Measurements from ENCODE around the gene FATE1.
"Not testable (repeated sequence)": the region's sequence is repeated elsewhere in the genome, so short reads cannot be mapped to it uniquely, and the experiment has no call there.

Gene FATE1, protein sequence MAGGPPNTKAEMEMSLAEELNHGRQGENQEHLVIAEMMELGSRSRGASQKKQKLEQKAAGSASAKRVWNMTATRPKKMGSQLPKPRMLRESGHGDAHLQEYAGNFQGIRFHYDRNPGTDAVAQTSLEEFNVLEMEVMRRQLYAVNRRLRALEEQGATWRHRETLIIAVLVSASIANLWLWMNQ

DNA sequence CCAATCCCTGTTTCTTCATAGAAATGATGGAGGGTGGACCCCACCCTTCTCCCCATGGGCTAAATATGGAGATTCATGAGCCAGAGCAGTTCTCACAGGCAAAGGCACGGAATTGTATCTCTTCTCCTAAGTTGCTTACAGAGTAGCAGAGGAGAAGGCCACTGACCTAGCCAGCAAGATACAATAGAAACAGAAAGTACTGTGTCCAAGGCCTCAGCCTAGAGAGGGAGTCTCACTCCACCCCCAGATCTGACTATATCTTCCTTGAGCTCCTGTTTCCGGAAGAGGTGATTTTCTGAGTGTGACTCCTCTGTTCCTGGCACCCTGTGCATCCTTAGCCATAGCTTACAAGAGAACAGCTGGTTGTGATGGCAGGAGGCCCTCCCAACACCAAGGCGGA lies at the start of gene FATE1:
TSS of gene FATE1 (plus strand) at position 284 of the 400 bp plus-strand sequence. CDS start at position 369, 85 bp downstream.
- DNase-seq = no peak

DNA sequence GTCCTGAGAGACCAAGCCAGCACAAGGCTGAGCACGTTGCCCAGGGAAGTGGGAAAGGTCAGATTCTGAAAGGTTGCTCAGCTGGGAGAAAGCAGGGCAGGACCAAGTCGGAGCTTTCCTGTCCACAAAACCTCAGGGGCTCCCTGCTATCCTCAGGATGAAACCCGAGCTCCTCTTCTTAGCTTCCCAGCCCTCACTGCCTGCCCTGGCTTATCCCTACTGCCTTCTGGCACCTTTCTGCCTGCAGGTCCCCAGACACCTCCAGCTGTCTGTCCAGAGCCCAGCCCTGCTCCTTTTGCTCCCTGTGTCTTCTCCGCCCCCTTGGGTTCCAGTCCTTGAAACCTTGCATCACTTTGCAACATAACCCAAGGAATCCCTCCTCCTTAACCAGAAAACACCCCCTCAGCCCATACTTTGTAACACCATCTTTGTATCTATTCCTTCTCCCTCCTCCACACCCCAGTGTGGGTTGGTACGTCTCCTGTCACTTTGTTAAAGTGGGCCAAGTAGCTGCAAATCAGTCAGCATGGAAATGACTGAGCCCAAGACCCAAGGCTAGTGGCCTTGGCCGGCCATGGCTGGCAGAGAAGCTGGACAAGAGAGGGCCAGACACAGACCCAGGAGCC lies 40.6 kb upstream of the FATE1 start:
- no peak for DNase-seq

DNA sequence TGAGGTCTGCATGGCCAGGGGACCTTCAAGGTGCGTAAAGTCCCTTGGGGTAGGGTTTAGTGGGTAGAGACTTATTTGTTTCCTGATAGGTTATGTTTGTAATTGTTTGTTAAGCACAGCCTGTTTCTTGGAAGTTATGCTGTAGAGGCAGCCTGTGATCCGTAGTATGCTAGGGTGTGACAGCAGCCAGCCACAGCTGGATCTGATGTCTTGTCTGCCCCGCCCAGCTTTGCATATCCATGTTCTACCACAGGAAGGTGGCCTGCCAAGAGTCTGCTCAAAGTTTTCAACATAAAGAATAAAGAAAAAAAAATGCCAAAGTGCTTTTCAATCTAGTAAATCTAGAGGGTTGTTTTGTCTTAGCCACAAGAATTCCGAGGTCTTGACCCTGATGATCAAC lies 39.6 kb upstream of the FATE1 start:
- DNase-seq = no peak

DNA sequence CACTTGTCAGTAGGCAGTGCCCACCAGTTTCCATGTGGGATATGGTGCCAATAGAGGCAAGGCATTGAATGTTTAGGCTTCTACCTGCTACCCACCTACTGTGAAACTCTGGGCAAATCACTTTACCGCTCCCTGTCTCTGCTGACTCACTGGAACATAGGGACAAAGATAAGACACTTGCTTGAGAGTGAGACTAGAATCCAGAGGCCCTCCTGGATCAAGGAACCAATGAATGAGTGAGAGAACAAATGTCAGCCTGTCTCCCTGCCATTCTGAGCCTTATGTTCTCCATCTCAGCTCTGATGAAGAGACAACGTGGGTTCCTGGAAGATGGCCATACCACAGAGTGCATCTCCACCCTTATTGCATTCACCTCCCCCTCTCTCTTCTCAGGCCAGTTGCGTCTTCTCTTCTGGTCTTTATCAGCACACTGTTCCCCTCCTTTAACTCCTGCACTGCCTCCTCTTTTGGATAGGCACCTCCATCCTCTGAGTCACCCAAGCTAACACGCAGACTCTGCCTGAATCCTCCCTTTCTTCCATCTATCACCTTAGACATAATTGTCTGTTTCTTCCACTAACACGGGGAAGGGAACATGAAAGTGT lies 35.9 kb upstream of the FATE1 start:
- no peak for DNase-seq

DNA sequence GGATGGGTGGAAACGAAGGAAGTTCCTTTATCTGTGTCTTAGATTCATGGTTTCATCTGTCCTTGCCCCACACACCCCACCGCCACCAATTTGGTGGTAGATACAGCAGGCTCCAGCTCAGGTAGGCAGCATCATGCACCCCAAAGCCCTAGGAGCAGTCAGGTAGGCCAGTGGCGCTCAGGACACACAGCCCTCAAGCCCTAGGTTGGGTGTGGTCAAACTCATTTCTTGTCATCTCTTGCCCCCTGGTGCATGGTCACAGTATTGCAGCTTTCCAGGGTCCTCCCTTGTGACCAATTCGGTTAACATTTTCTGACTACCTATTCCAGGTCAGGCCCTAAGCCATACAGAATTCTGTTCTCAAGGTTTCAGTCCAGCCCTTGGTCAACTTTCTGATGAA lies 35.0 kb upstream of the FATE1 start:
- peak; percentile 76 for DNase-seq

DNA sequence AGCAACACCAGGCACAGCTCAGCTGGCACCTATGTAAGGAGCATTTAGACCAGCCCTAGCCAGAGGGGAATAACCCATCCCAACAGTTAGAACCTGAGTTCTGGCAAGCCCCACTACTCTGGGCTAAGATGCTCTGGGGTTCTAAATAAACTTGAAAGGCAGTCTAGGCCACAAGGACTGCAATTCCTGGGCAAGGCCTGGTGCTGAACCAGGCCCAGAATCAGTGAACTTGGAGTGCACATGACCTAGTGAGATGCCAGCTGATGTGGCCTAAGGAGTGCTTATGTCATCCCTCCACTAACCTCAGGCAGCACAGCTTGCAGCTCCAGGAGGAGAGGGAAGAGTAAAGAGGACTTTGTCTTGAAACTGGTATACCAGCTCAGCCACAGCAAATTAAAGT lies 28.2 kb upstream of the FATE1 start:
- DNase-seq = no peak

DNA sequence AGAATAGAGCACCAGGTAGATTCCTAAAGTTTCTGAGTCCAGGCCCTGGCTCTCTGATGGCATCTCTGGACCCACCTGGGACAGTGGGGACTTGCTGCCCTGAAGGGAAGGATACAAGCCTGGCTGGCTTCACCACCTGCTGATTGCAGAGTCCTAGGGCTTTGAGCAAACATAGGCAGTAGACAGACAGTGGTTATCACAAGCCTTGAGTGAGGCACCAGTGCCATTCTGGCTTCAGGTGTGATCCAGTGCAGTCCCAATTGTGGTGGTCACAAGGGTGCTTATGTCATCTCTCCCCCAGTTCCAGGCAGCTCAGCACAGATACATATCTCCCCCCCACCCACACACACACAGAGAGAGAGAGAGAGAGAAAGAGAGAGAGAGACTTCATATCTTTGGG lies 27.1 kb upstream of the FATE1 start:
- DNase-seq = no peak

DNA sequence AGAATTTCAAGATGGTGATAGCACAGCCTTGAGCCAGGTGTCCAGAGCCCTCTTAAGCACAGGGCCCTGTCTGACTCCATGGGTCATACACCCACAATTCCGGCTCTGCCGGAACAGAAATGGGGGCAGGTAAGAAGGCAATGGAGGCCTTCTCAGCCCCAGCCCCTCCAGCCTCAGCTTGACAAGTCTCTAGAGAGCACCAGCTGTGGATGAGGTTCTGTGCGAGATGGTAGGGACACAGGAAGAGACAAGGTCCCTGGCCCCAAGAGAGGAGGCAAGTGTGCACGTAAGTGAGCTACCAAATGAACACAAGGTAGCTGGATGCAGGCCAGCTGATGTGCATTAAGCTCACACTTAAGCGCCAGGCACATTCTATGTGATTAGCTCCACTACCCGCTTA lies 23.0 kb upstream of the FATE1 start:
- DNase-seq = no peak

DNA sequence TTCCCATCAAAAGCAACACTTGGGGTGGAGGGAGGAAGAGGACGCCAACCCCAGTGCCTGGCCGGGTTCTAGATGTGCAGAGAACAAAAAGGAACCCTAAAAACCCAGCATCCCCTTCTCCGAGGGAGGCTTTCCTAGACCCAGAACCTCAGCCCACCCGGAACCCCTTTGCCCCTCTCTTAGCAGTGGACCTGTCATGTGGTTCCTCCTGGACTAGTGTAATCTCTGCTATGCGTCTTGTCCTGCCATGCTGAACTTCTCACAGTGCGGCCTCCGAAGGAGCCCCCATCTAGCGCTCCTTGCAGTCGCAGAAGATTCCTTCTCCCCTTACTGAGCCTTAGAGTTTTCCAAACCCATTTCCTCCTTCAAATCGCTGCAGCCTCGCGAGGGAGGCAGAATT lies 21.7 kb upstream of the FATE1 start:
- DNase-seq = no peak

DNA sequence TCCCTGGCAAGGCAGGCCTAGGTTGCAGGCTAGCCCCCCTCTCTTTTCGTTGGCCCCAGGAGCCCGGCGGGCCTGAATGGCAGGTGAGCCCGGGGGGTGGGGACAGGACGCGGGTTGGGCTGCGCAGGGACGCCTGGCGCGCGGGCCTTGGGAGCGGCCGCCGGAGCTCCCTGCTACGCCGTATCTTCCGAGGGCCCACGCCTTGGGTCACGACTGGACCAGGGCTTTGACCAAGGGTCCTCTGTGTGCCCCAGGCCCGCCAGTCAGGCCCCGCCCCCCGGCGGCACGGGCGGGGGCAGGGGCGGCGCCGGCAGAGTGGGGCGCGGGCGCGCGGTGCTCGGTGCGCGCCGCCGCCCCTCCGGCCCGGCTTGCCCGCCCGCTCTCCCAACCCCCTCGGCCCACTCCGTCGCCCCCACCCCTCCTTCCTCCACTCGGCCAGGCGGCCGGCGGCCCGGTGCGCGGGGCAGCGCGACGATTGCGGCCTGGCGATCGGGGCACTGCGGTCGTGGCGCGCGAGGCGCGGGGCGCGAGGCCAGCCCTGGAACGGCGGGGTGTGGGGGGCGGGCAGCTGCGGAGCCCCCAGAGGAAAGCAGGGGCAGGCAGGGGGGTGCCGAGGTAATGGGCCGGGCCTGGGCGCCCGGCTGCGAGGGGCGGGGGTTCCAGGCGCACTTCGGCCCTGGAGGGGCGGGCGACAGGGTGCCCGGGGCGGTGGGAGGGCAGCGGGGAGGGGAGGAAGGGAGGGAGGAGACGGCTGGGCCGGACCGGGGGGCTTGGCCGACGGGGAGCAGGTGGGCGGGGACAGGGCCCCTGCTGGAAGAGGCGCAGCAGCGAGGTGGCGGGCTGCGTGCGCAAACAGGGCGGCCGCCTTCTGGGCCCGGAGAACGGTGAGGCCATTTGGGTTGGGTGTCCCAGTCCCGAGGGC lies 20.9 kb upstream of the FATE1 start, which contains the start of gene PRRG3:
TSS of gene PRRG3 (plus strand) at position 798 of the 922 bp plus-strand sequence. CDS start 3,357 bp downstream, outside the sequence.
- no peak for DNase-seq

DNA sequence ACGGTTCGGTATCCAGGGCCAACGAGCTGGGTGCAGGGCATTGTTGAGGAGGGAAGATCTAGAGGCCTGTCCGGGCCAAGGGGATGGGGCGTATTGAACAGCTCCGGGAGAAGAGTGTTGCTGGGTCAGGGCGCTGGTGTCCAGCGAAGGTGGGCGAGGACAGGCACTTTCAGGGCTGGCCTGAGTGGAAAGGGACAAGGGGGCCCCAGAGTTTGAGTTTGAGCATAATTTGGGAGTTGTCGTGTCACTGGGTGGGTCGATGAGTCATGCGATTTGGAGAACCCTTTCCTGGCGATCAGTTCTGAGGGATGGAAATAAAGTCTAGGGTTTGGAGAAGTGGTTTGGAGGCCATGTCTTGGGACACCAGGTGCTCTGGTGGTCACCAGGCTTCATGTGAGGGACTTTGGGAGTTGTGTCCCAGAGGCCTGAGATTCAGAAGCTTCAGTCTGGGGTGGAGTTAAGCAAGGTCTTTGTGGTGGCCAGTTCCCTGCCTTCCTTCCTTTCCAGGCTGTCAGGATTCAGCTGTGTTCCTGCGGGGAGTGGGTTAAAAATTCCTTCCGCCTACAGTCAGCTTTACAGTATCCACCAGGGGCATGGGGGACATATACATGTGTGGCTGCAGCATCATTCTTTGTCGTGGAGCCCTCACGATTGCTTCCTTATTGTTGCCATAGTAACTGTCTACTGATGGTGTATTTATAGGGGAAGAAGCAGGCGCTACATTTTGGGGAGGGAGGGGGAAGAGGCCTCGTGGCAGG lies 20.1 kb upstream of the FATE1 start:
- DNase-seq = no peak

DNA sequence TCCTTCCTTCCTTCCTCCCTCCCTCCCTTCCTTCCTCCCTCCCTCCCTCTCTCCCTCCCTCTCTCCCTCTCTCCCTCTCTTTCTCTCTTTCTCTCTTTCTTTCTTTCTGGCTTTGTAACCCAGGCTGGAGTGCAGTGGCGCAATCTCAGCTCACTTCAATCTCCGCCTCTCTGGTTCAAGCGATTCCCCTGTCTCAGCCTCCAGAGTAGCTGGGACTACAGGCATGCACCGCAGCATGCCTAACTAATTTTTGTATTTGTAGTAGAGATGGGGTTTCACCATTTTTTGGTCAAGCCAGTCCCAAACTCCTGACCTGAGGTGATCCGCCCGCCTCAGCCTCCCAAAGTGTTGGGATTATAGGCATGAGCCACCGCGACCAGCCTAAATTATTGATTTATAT lies 18.8 kb upstream of the FATE1 start:
- DNase-seq = not testable (repeated sequence)

DNA sequence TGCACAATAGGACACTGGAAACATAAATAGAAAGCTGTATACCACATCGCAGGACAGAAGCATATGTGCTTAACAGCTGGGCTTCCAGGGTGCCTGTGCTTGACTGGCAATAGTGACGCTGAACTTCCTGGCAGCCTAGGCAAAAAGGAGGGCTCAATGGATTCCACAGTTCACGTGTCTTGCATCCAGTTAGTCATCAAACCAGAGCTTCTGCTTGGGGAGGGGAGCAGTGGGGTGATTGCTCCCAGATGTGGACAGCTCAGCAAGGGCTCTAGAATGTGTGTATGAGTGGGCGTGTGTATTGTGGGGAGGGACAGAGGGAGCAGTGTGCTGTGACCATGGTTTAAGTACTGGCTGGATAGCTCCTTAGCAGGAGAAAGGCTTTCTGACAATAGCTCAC lies 18.3 kb upstream of the FATE1 start:
- DNase-seq = no peak

DNA sequence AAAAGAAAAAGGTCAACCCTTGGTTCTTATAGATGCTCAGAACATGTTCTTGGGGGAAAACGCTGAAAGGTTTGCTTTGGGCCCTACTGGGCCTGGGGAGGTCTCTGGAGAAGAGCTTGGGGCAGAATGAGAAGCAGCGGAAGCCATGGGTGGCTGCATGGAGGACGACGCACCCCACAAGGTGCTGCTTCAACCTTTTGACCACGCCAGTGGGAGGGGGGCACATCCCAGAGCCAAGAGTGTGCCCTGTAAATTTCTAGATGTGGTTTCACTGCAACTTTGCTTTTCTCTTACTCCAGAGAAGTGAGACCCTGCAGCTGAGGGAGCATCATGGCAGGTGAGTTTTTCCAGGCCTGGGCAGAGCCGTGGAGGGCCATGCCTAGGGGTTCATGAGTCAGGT lies 17.4 kb upstream of the FATE1 start:
- DNase-seq = no peak

DNA sequence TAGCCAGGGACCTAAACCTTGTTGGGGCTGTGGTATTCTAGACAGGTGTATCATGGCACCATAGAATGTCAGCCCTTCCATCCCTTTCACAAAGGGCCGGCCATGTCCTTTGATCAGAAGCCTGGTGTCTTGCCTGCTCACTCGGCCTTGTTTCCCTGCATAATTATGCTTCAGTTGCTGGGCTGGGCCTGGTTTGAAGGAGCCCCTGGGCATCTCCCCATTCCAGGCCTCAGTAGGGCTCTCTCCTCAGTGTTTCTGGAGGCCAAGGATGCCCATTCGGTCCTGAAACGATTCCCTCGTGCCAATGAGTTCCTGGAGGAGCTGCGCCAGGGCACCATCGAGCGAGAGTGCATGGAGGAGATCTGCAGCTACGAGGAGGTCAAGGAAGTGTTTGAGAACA lies 16.1 kb upstream of the FATE1 start:
- no peak for DNase-seq

DNA sequence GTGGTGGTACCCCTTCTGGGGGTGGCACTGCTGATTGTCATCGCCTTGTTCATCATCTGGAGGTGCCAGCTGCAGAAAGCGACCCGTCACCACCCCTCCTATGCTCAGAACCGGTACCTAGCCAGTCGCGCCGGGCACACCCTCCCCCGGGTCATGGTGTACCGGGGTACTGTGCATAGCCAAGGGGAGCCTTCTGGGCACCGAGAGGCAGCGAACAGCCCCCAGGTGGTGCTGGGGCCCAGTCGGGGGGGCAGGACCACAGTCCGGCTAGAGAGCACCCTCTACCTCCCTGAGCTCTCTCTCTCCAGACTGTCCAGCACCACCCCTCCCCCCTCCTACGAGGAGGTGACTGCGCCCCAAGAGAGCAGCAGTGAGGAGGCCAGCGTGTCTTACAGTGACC lies 15.3 kb upstream of the FATE1 start:
- DNase-seq = no peak

DNA sequence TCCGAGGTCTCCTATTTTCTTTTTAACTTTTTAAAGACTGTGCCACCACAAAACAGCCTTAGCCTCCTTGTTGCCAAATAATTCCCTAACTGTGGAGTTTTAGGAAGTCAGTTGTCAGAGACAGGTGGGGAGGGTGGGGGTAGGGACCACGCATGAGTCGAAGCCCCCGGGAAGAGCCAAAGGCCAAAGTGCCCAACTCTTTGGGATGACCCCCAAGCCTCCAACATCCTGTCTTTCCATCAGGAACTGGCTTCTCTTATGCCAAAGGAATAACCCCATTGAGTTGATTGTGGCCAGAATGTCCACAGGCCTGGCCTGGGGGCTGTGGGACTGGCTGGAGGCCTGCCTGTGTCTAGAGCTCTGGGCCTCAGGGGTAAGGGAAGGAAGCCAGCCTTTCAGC lies 14.8 kb upstream of the FATE1 start:
- no peak for DNase-seq

DNA sequence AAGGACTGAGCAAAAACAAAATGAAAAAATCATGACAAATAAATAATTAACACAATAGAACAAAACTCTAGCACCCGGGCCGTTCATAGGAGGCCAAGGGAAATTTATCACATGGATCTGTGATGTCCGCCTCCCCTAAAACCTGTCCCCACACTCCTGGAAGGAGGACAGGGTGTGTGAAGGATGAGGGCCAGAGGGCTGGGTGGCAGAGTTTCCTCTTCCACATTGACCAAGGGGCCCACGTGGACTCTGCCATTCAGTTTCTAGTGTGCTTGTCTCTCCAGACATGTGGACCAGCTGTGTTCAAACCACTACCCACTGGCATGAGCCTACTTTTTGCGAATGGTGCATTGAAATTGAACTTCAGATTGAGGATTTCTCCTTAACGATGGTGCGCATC lies 14.3 kb upstream of the FATE1 start:
- no peak for DNase-seq

DNA sequence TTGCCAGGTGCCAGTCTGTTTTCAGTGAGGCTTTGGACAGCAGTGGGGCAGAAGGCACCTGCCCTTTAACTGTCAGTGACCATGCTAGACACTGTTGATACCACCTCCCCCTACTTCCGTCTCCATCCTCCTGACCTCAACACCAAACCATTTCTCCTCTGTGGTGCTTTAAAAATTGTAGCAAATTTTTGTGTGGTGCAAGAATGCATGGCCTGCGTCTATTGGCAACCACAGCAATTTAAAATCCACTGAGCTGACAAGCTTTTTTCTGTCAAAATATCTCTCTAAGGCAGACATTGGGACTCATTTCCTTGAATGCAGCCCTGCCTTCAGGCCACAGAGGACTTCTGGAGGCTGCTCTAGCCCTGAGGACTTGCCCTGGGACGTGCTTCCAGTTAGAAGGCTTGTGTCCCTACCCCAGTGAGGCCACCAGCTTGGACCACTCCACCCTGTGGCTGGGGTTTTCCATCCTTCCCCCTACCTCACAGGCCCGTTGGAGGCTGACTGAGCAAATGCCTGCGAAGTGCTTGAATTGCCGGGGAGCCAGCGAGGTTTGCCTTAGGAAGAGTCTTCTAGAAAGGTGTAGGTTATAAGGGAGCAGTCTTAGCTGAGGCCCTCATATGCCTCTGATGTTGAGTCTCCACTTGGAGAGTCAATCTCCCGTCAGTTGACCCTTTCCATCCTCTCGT lies 13.7 kb upstream of the FATE1 start:
- DNase-seq = no peak

DNA sequence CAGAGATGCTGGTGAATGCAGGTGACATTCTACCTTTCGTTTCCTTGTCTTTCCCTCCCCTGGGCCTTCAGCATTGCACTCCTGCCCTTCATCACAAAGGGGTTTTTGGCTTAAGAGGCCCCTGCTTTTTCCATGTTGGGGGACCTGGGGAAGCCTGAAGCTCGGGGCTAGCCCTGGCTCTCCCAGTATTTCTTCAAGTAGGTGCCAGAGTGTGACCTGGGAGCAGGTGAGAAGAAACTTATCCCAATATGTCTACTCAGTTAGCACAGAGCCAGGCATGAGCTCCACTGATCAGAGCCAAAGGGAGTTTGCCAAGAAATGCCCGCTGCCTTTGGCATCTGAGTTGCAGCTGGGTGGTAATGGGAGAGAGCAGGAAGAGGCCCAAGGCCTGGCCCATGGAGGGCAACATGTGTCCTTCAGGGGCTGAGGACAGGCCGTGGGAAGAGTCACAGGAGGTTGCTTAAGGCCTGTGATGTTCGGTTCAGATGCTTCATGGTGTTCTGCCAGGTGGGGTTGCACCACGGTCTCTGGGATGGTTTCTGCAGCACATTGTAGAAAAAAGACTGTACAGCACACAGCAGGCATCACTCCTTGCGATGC lies 13.0 kb upstream of the FATE1 start:
- DNase-seq = no peak

DNA sequence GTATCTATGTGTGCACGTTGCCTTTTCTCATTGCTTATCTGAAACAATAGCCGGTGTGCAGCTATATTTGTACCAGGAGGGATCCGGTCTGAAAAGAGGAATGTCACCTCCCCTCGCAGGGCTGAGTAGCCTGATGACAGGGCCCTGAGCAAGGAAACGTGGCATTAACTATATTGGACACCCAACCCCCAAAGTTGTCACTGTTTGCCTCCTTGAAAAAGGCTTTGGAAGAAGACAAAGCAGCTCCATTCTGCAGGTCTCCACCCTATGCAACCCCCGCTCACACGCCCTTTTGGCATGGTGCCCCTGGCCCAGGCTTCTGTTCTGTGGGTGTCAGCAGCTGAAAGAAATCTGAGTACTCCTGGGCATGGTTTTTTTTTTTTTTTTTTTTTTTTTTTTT lies 12.3 kb upstream of the FATE1 start:
- DNase-seq = no peak

Data from activated effector memory CD4-positive, alpha-beta T cell treated with anti-CD3 and anti-CD28 coated beads, Interleukin-2, amount 50 U/mL, for 16 hours (primary cell).